Endodermal cell (in vitro differentiated cells): ENCODE measurements around the gene NAV2. TPM values are rescaled to one million over a fixed set of nuclear protein-coding genes. Genes with fewer than 3 reads are reported as not detected.

Experiments
- DNase-seq: peaks from one replicate; pipeline ENCODE4 v3.0.0-alpha.2; 2017
- H3K27ac ChIP-seq: 2 replicates; pipeline ENCODE4 v1.5.1; 2013; ENCODE audit warnings: mild to moderate bottlenecking, low read depth, low read length, moderate library complexity
- H3K27me3 ChIP-seq: 2 replicates; pipeline ENCODE4 v1.6.1; 2013; ENCODE audit warnings: mild to moderate bottlenecking, low read length, moderate library complexity; ENCODE audit not compliant: insufficient read depth, control insufficient read depth, poor library complexity, severe bottlenecking
- H3K36me3 ChIP-seq: 2 replicates; pipeline ENCODE4 v1.7.0; 2013; ENCODE audit warnings: mild to moderate bottlenecking, low read length, moderate library complexity; ENCODE audit not compliant: control insufficient read depth, insufficient read depth
- H3K4me1 ChIP-seq: one replicate; pipeline ENCODE4 v1.7.0; 2013; ENCODE audit warnings: low read length; ENCODE audit not compliant: control insufficient read depth, insufficient read depth
- H3K4me3 ChIP-seq: 2 replicates; pipeline ENCODE4 v1.5.1; 2013; ENCODE audit warnings: mild to moderate bottlenecking, low read length, moderate library complexity
- H3K9ac ChIP-seq: 2 replicates; pipeline ENCODE4 v1.6.1; 2013; ENCODE audit warnings: mild to moderate bottlenecking, low read length, moderate library complexity; ENCODE audit not compliant: poor library complexity, severe bottlenecking; ENCODE audit errors: extremely low read depth
- H3K9me3 ChIP-seq: 2 replicates; pipeline ENCODE4 v1.6.1; 2013; ENCODE audit warnings: mild to moderate bottlenecking, low read length, moderate library complexity; ENCODE audit not compliant: control insufficient read depth
- H3K27ac Mint-ChIP-seq: 2 replicates; pipeline ENCODE4 v1.8.0; 2020; ENCODE audit warnings: mixed read lengths
- H3K27me3 Mint-ChIP-seq: 2 replicates; pipeline ENCODE4 v1.8.0; 2021; ENCODE audit warnings: mild to moderate bottlenecking, mixed read lengths; ENCODE audit not compliant: insufficient read depth
- H3K36me3 Mint-ChIP-seq: 2 replicates; pipeline ENCODE4 v1.8.0; 2020; ENCODE audit warnings: low read depth, mixed read lengths
- H3K4me1 Mint-ChIP-seq: 2 replicates; pipeline ENCODE4 v1.8.0; 2020; ENCODE audit warnings: mixed read lengths
- H3K4me3 Mint-ChIP-seq: 2 replicates; pipeline ENCODE4 v1.8.0; 2020; ENCODE audit warnings: mild to moderate bottlenecking, moderate library complexity, mixed read lengths
- H3K9me3 Mint-ChIP-seq: 2 replicates; pipeline ENCODE4 v1.8.0; 2020; ENCODE audit warnings: mild to moderate bottlenecking, mixed read lengths
- WGBS, 2 experiments: methylation state at CpG; one replicate each; pipeline versions ENCODE4 v1.1.5 to v1.1.7; 2013; ENCODE audit warnings: missing lambda C conversion rate in 2 of 2, mixed read lengths in 1 of 2; ENCODE audit not compliant: insufficient coverage in 1 of 2, insufficient read length in 1 of 2; 5-methylcytosine and 5-hydroxymethylcytosine counted together
- total RNA-seq, 2 donors: library from RNA; stranded (reverse); fragmentation: NEBNext Ultra II Directional in 1 of 2; extraction: Animal tissue kit (Norgen Biotek cat#: 25700) in 1 of 2; gene quantifications; 2 replicates in 1 of 2; 3 replicates in 1 of 2; pipeline ENCODE4 v1.2.1, GENCODE V29; 2021
- TF ChIP-seq, protein P1 (sequence below): fragments of 200-600 bp; sonication (generic); conservative IDR thresholded peaks from 2 replicates; pipeline ENCODE4 v1.5.0; 2021; ENCODE audit warnings: antibody characterized with exemption, mild to moderate bottlenecking

The NAV2 gene
- total RNA-seq, 2 donors from 2014 or later: 37.1 to 42.4 TPM

DNA sequence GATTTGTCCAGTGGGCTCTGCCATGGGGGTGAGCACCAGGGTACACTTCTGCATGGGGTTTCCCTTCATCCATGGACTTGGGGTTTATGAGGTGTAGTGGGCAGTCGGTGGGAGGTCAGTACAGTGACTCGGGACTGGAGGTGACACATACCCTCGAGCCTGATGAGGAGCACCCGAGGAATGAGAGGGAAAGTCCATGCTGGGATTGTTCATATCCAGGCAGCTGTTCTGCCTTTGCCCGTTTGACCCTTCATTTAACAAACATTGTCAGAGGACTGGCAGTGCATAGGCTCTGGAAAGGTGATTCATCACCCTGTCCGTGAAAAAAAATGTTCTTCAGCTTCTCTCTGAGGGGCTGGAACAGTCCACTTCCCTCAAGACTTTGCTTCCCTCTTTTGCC lies 2.7 kb downstream of the NAV2 start:
- Mint-ChIP-seq H3K9me3 (no peaks in the 10 kb centered on the region), H3K4me3 (no peak overlapping the region), H3K27ac (no peak overlapping the region), H3K27me3 (peaks cover 57% of the 10 kb centered on the region), H3K4me1 (peaks cover 25% of the 10 kb centered on the region), H3K36me3 (no peaks in the 10 kb centered on the region)
- Histone ChIP-seq H3K9me3 (no peaks in the 10 kb centered on the region), H3K4me1 (peaks cover 4% of the 10 kb centered on the region), H3K27ac (no peak overlapping the region), H3K9ac (no peak overlapping the region), H3K27me3 (peaks cover 64% of the 10 kb centered on the region), H3K36me3 (no peaks in the 10 kb centered on the region), H3K4me3 (no peak overlapping the region)
- WGBS, 2 experiments: 76 to 87% methylated on average over 6 of the region's 6 CpGs
- DNase-seq: no peak
- TF ChIP-seq, protein P1, sequence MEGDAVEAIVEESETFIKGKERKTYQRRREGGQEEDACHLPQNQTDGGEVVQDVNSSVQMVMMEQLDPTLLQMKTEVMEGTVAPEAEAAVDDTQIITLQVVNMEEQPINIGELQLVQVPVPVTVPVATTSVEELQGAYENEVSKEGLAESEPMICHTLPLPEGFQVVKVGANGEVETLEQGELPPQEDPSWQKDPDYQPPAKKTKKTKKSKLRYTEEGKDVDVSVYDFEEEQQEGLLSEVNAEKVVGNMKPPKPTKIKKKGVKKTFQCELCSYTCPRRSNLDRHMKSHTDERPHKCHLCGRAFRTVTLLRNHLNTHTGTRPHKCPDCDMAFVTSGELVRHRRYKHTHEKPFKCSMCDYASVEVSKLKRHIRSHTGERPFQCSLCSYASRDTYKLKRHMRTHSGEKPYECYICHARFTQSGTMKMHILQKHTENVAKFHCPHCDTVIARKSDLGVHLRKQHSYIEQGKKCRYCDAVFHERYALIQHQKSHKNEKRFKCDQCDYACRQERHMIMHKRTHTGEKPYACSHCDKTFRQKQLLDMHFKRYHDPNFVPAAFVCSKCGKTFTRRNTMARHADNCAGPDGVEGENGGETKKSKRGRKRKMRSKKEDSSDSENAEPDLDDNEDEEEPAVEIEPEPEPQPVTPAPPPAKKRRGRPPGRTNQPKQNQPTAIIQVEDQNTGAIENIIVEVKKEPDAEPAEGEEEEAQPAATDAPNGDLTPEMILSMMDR: no peak

DNA sequence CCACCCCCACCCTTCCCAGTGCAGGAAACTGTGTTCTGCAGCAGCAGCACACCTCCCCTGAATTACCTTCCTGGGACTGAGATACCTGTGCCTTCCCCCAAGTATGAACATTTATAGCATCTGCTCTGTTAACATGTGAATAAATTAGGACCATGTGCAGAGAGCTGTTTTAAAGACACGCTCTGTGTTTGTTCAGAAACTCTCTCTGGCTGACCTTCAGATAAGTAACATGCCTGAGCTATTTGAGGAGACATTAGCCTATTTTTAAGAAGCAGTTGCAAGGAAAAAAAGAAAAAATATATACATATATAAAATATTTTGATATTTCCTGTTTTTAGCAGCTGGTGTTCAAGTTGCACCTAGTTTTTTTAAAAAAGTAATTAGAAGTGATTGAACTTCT lies 5.4 kb downstream of the NAV2 start:
- H3K9me3 Mint-ChIP-seq: no peaks in the 10 kb centered on the region
- no peak overlapping the region for H3K4me3 Mint-ChIP-seq
- H3K36me3 Mint-ChIP-seq: no peaks in the 10 kb centered on the region
- TF ChIP-seq, protein P1: no peak
- H3K9ac ChIP-seq: no peak overlapping the region
- H3K27ac Mint-ChIP-seq: no peak overlapping the region
- no peaks in the 10 kb centered on the region for H3K36me3 ChIP-seq
- H3K4me3 ChIP-seq: no peak overlapping the region
- peaks cover 15% of the 10 kb centered on the region for H3K4me1 Mint-ChIP-seq
- no peak overlapping the region for H3K27ac ChIP-seq
- WGBS, 2 experiments: 88% methylated on average over 1 of the region's 1 CpG; no CpG with 5 or more reads in 1 of the 2 experiments
- no peaks in the 10 kb centered on the region for H3K4me1 ChIP-seq
- peaks cover 50% of the 10 kb centered on the region for H3K27me3 ChIP-seq
- peaks cover 49% of the 10 kb centered on the region for H3K27me3 Mint-ChIP-seq
- no peaks in the 10 kb centered on the region for H3K9me3 ChIP-seq
- no peak for DNase-seq

DNA sequence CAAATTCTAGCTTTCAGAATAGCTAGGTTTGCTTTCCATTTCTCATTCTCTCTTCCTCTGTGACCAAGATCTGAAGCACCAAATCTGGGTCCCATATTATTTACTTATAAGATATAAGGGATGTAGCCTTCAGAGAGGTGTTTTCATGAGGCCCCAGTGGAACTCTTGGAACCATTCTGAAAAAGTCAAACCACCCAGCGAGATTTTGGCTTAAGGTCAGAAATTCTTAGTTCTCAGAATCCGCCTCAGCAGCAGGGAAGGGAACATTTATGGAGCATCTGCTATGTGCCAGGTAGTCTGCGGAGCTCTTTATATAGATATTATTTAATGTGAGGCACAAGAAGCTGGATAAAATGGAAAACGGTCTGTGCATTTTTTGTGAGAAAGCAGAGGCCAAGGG lies 6.3 kb downstream of the NAV2 start:
- Histone ChIP-seq H3K36me3 (no peaks in the 10 kb centered on the region), H3K4me1 (no peaks in the 10 kb centered on the region), H3K4me3 (no peak overlapping the region), H3K9ac (no peak overlapping the region), H3K9me3 (no peaks in the 10 kb centered on the region), H3K27ac (no peak overlapping the region), H3K27me3 (peaks cover 41% of the 10 kb centered on the region)
- H3K9me3 Mint-ChIP-seq: no peaks in the 10 kb centered on the region
- DNase-seq: no peak
- WGBS, 2 experiments: 93 to 98% methylated on average over 4 of the region's 4 CpGs
- TF ChIP-seq, protein P1: no peak
- no peak overlapping the region for H3K4me3 Mint-ChIP-seq
- H3K27ac Mint-ChIP-seq: no peak overlapping the region
- peaks cover 12% of the 10 kb centered on the region for H3K4me1 Mint-ChIP-seq
- H3K27me3 Mint-ChIP-seq: peaks cover 40% of the 10 kb centered on the region
- no peaks in the 10 kb centered on the region for H3K36me3 Mint-ChIP-seq
